Omental fat pad (tissue), 4 donors: ENCODE results near the gene FAM174B. TPM values are rescaled to one million over a fixed set of nuclear protein-coding genes. Genes with fewer than 3 reads are reported as not detected.

Source experiments
- ATAC-seq: fragments of 150-250 bp; one replicate; pipeline ENCODE4 v1.9.1; 2016; ENCODE audit warnings: mild to moderate bottlenecking, moderate library complexity; ENCODE audit not compliant: low FRiP score
- DNase-seq: peaks from one replicate; pipeline ENCODE4 v3.0.0-alpha.2; 2019; ENCODE audit warnings: low spot score
- total RNA-seq, 4 donors: library from RNA; depleted of rRNA; stranded (reverse); fragments of >200 nt; gene quantifications; one replicate each; pipeline ENCODE4 v1.1.0, GENCODE V29; 2016
- TF ChIP-seq, protein P1 (sequence below), 3 donors: fragments of 450-650 bp; IDR thresholded peaks; one replicate each; pipeline ENCODE4 v1.5.1; 2016 to 2017; ENCODE audit warnings: antibody characterized with exemption in 3 of 3, mild to moderate bottlenecking in 3 of 3, moderate library complexity in 2 of 3

The FAM174B gene
- total RNA-seq, 4 donors from 2014 or later: 3.1 to 17.0 (median 11.1) TPM

DNA sequence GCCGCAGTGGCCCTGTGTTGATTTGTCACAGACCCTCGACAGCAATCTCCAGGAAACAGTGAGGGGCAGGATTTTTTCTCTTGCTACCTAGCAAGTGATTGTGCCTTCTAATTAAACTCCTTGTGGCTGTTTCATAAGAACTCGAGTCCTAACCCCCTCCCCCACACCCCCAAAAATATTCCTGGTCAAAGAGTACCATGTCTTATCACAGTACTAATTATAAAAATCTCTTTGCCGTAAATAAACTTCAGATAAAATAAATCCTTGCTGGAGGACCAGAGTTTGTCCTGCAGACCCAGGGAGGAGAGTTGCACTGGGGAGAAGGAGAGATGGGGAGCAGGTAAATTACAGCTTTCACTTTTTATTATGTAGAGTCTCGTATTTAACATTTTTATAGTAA is 64.3 kb downstream of the FAM174B start:
- DNase-seq (no peak), ATAC-seq (no peak)
- TF ChIP-seq, protein P1, sequence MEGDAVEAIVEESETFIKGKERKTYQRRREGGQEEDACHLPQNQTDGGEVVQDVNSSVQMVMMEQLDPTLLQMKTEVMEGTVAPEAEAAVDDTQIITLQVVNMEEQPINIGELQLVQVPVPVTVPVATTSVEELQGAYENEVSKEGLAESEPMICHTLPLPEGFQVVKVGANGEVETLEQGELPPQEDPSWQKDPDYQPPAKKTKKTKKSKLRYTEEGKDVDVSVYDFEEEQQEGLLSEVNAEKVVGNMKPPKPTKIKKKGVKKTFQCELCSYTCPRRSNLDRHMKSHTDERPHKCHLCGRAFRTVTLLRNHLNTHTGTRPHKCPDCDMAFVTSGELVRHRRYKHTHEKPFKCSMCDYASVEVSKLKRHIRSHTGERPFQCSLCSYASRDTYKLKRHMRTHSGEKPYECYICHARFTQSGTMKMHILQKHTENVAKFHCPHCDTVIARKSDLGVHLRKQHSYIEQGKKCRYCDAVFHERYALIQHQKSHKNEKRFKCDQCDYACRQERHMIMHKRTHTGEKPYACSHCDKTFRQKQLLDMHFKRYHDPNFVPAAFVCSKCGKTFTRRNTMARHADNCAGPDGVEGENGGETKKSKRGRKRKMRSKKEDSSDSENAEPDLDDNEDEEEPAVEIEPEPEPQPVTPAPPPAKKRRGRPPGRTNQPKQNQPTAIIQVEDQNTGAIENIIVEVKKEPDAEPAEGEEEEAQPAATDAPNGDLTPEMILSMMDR (IDR thresholded peaks at IDR 0.05): no peak

DNA sequence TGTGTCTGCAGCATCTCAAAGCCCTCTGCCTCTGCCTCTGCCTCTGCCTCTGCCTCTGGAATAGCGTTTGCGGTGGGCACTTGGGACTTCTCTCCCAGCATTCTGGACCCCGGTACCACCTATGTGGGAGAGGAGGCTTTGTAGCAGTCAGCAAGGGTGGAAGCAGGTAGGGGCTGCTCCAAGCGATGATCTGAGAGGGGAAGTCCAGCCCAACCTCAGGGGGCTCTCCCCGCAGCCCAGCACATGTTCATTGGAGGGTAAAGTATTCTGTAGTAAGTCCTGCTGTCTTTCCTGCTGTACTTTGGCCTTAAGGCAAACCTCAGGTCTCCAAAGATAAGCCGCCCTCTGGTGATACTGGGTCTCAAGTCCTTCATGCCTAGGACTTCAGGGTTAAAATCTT is 68.6 kb downstream of the FAM174B start:
- TF ChIP-seq, protein P1 (IDR thresholded peaks at IDR 0.05): no peak
- no peak for DNase-seq
- ATAC-seq: no peak

DNA sequence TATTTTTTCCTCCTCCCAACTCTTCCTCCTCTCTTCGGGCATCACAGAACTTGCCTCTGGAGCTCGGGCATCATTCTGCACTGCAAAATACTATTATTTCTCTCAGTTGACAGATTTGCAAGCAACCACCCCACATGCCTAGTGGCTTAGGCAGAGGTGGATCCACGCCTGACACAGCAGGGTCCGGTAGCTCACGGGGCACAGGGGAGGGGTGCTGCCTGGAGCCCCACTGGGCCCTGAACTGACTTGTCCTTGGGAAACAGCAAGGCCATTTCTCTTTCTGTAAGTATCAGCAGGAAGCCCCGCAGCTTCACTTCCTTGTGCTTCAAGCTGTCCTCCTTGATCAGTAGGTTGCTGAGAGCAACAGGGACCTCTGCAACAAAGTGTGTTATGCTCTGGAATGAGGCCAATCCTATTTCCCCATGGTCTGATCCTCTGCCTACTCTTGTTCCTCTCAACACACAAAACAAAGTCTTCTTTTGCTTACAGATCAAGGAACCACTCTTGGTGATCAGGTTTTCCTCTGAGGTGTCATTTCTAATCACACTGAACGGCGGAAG is 69.1 kb downstream of the FAM174B start:
- no peak for ATAC-seq

DNA sequence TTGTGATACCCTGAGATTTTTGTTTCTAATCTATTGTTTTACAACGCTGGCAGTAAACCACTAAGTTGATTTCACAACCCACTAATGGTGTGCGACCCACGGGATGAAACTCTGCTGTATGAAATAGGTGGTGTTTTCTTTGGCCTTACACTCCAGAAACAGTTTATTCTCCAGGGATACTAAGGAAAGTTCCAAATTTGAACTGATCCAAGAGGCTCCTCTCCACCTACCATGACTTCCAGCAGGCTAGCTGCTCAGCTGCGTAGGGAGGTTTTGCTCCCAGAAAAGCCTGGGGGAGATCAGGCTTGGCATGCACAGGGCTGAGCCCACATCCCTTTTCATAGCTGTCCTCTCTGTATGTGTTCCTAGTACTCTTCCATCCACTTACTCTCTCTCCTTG is 71.5 kb downstream of the FAM174B start:
- DNase-seq (no peak), ATAC-seq (no peak)
- TF ChIP-seq, protein P1 (IDR thresholded peaks at IDR 0.05): no peak

More for the DNA sequence above, 69.1 kb downstream of the FAM174B start:
- no peak for DNase-seq
- TF ChIP-seq, protein P1 (IDR thresholded peaks at IDR 0.05): no peak

DNA sequence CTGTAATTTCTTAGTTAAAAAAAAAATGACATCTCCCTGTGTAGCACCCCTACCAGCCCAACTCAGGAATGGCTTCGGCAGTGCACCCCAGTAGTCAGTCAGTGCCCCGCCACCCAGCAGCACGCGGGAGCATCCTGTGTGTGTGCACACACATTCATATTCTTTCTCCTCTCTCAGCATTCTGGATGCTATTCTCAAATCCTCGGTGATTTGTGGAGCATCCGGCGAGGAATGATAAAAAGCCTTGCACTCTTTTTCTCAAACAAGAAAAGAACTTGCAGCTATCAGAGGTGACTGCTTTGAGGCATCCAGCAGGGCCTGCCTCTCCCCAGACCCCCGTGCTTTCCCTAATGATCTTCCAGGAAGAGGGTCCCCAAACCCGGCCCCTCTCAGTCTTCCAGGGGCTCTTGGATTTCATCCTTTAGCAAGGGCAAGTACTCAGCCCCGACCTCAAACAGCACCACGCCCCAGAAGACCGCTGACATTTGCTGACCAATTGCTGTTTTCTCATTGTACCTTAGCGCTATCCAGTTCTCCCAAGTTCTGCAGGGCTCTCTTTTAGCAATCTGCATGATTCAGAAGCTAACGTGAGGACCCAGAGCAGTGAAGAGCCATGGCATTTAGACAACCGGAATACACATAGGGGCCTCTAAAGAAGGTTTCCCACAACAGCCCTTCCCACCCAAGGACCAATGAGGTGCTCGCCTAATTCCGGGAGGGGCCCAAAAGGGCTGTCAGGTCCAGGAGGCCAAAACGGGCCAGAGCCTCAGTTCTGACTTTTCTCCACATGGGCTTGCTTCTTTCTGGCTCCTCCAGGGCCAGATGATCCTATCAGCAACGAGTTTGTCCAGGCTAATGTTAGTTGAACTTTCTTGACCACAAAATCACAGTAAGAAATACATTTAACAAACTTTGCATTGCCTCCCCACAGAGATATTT is 72.2 kb downstream of the FAM174B start:
- DNase-seq: no peak
- TF ChIP-seq, protein P1 (IDR thresholded peaks at IDR 0.05): no peak
- ATAC-seq: no peak

DNA sequence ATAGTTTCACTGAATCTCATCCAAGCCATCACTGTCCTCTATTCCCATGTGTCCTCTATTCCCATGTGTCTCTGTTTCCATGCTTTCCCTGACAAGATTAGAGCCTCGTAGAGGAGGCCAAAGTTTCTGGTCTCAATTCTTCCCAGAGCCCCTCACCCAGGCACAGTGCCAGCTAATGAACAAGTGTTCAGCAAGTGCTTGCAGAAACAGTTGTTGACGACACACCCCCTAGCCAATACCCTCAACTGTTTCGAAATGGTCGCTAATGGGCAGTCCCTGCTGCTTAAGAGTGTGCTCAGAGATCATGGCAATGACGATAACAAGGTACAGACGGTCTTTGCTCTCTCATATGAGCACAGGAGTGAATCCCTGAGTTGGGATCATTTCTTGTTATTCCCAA is 73.4 kb downstream of the FAM174B start:
- DNase-seq (no peak), ATAC-seq (no peak)
- TF ChIP-seq, protein P1 (IDR thresholded peaks at IDR 0.05): no peak
